GM19193 (cell line): ENCODE measurements around the gene ALG1.
A peak's percentile ranks its signal among the peaks of the same experiment; 100 is the strongest.

ENCODE experiments used
- POLR2A ChIP-seq: IDR thresholded peaks from 4 replicates; pipeline ENCODE4 v1.6.1; 2011; ENCODE audit not compliant: insufficient read depth, insufficient read length; ENCODE audit errors: extremely low read depth

Gene ALG1

GRCh38 chr16:5097470-5098220 lies 26.0 kb downstream of the ALG1 start, which contains the start of gene EEF2KMT:
Gene EEF2KMT, minus strand, starts transcription at chr16:5097795. Its CDS starts 56 bp downstream, at chr16:5097739.
- TF ChIP-seq POLR2A = peak; percentile 43

GRCh38 chr16:5108505-5109158 lies 37.0 kb downstream of the ALG1 start:
- TF ChIP-seq POLR2A = no peak
